Colonic mucosa (tissue), 4 donors: ENCODE results near the gene PRTN3. TPM values are rescaled to one million over a fixed set of nuclear protein-coding genes. Genes with fewer than 3 reads are reported as not detected.

ENCODE experiments used
- DNase-seq: peaks from one replicate; pipeline ENCODE4 v3.0.0-alpha.2; 2020
- H3K27ac ChIP-seq: fragments of 200-600 bp; one replicate; pipeline ENCODE4 v1.8.0; 2021
- H3K27me3 ChIP-seq: fragments of 200-600 bp; one replicate; pipeline ENCODE4 v1.8.0; 2021
- H3K36me3 ChIP-seq: fragments of 200-600 bp; one replicate; pipeline ENCODE4 v1.8.0; 2021
- H3K4me1 ChIP-seq: fragments of 200-600 bp; one replicate; pipeline ENCODE4 v1.8.0; 2021; ENCODE audit warnings: mild to moderate bottlenecking
- H3K4me3 ChIP-seq: fragments of 200-600 bp; one replicate; pipeline ENCODE4 v1.8.0; 2021
- H3K9ac ChIP-seq, 2 donors: one replicate each; pipeline ENCODE4 v1.7.0; 2013; ENCODE audit warnings: control low read depth in 2 of 2, low read depth in 2 of 2, low read length in 2 of 2
- H3K9me3 ChIP-seq: fragments of 200-600 bp; one replicate; pipeline ENCODE4 v1.8.0; 2021
- intact Hi-C: fragments of 100-400 bp; cut with DNase I; formaldehyde crosslinking; loops from one replicate; pipeline ENCODE4 v1.14.1; 2022
- total RNA-seq, 2 donors: library from RNA; stranded (reverse); fragmentation: NEBNext Ultra II Directional in 1 of 2; extraction: Animal tissue kit (Norgen Biotek cat#: 25700) in 1 of 2; gene quantifications; one replicate each; pipeline ENCODE4 v1.2.1, GENCODE V29; 2021
- TF ChIP-seq, protein P1 (sequence below): fragments of 200-600 bp; IDR thresholded peaks from one replicate; pipeline ENCODE4 v1.8.0; 2022; ENCODE audit warnings: antibody characterized with exemption, mild to moderate bottlenecking
- donor health status: healthy.
- donor health status: DM: no; HTN: no; CAD: no.
- donor health status: DM: no; HTN: no; CAD: no.

The PRTN3 gene
- total RNA-seq, 2 donors from 2014 or later: not detected

- Histone ChIP-seq H3K4me3 (no peak overlapping the region), H3K9ac (no peak overlapping the region), H3K9me3 (no peaks in the 10 kb centered on the region), H3K27ac (no peak overlapping the region), H3K4me1 (no peaks in the 10 kb centered on the region), H3K27me3 (peaks cover 32% of the 10 kb centered on the region), H3K36me3 (no peaks in the 10 kb centered on the region)
- TF ChIP-seq, protein P1, sequence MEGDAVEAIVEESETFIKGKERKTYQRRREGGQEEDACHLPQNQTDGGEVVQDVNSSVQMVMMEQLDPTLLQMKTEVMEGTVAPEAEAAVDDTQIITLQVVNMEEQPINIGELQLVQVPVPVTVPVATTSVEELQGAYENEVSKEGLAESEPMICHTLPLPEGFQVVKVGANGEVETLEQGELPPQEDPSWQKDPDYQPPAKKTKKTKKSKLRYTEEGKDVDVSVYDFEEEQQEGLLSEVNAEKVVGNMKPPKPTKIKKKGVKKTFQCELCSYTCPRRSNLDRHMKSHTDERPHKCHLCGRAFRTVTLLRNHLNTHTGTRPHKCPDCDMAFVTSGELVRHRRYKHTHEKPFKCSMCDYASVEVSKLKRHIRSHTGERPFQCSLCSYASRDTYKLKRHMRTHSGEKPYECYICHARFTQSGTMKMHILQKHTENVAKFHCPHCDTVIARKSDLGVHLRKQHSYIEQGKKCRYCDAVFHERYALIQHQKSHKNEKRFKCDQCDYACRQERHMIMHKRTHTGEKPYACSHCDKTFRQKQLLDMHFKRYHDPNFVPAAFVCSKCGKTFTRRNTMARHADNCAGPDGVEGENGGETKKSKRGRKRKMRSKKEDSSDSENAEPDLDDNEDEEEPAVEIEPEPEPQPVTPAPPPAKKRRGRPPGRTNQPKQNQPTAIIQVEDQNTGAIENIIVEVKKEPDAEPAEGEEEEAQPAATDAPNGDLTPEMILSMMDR: no peak
- DNase-seq: no peak
- intact Hi-C loops: no loop called here
These were observed 14.7 kb upstream of the PRTN3 start for GRCh38 chr19:825897-826644.

GRCh38 chr19:827314-827709 lies 13.5 kb upstream of the PRTN3 start:
- Histone ChIP-seq H3K27ac (no peak overlapping the region), H3K4me3 (no peak overlapping the region), H3K9ac (no peak overlapping the region), H3K4me1 (no peaks in the 10 kb centered on the region), H3K9me3 (no peaks in the 10 kb centered on the region), H3K27me3 (peaks cover 26% of the 10 kb centered on the region), H3K36me3 (no peaks in the 10 kb centered on the region)
- no peak for DNase-seq
- TF ChIP-seq, protein P1: no peak
- intact Hi-C loops: no loop called here

DNA sequence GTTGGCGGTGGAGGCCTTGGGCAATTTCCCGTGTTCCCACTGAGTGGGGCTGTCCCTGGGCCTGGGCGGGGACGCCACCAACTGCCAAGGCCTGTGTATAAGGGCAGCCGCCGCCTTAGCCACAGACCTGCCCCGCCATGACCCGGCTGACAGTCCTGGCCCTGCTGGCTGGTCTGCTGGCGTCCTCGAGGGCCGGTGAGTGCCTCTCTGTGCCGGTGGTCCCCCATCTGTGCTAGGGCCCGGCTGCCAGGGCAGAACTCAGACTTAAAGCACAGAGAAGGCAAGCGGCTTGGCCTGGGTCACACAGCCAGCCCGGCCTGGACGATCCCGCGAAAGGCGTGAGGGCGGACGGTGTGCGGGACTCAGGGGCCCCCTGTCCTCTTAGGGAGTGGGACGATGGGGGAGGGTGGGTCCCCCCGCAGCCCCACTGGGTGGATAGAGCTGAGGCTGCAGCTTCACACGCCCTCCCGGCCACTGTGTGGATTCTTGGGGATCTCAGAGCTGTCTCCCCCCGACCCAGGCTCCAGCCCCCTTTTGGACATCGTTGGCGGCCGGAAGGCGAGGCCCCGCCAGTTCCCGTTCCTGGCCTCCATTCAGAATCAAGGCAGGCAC lies 13.0 kb upstream of the PRTN3 start, which contains the start of gene AZU1:
Gene AZU1, plus strand, starts transcription at position 128 of the 612 bp plus-strand sequence. Its CDS starts 10 bp downstream, at position 138.
- DNase-seq: no peak
- H3K27ac ChIP-seq: no peak within 1 kb of the TSS
- no peak within 1 kb of the TSS for H3K4me3 ChIP-seq
- TF ChIP-seq, protein P1: no peak
- peaks cover 21% of the 10 kb centered on the region for H3K27me3 ChIP-seq
- no peaks in the 10 kb centered on the region for H3K9me3 ChIP-seq
- intact Hi-C loops: no loop called here
- no peaks in the 10 kb centered on the region for H3K4me1 ChIP-seq
- no peaks in the 10 kb centered on the region for H3K36me3 ChIP-seq
- no peak within 1 kb of the TSS for H3K9ac ChIP-seq

- no peak overlapping the region for H3K27ac ChIP-seq
- H3K9me3 ChIP-seq: no peaks in the 10 kb centered on the region
- no peaks in the 10 kb centered on the region for H3K36me3 ChIP-seq
- TF ChIP-seq, protein P1: no peak
- H3K27me3 ChIP-seq: peaks cover 15% of the 10 kb centered on the region
- intact Hi-C loops: no loop called here
- no peaks in the 10 kb centered on the region for H3K4me1 ChIP-seq
- DNase-seq: no peak
- H3K4me3 ChIP-seq: no peak overlapping the region
- H3K9ac ChIP-seq: no peak overlapping the region
These were observed 11.6 kb upstream of the PRTN3 start for GRCh38 chr19:829129-829758.

DNA sequence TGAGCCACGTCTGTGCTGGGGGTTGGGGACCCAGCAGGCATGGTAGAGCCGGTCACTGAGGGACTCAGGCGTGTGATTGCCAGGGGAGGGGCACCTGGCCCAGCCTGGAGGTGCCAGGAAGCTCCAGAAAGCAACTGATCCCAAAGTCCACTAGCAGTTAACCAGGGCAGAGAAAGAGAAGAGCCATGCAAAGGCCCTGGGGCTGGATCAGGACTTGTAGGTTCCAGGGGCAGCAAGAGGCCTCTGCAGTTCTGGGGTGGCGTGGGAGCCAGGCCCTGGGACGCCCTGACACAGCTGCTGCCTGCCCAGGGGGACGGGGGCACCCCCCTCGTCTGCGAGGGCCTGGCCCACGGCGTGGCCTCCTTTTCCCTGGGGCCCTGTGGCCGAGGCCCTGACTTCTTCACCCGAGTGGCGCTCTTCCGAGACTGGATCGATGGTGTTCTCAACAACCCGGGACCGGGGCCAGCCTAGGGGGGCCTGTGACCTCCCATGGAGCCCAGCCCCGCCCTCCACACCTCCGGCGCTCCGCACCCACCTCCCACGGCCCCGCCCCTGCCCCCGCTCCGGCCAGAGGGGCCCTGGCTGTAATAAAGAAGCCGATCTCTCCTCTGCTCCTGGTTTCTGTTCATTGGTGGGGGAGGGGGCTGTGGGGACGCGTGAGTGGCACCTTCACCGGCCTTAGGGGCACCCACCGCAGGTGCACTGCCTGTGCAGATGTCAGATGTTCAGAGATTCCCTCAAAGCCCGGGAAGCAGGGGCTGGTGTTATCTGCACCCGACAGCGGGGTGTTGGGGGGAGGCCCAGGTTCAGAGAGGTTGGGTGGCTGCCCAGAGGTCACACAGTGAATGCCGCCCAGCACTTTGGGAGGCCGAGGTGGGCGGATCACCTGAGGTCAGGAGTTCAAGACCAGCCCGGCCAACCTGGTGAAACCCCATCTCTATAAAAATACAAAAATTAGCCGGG lies 9.1 kb upstream of the PRTN3 start:
- no peak overlapping the region for H3K27ac ChIP-seq
- H3K27me3 ChIP-seq: peaks cover 19% of the 10 kb centered on the region
- intact Hi-C loops: no loop called here
- no peak overlapping the region for H3K9ac ChIP-seq
- no peak overlapping the region for H3K4me3 ChIP-seq
- DNase-seq: no peak
- TF ChIP-seq, protein P1: no peak
- no peaks in the 10 kb centered on the region for H3K36me3 ChIP-seq
- no peaks in the 10 kb centered on the region for H3K9me3 ChIP-seq
- H3K4me1 ChIP-seq: no peaks in the 10 kb centered on the region
